Measurements from ENCODE around the gene HIGD2A.

- TF ChIP-seq, protein P1, sequence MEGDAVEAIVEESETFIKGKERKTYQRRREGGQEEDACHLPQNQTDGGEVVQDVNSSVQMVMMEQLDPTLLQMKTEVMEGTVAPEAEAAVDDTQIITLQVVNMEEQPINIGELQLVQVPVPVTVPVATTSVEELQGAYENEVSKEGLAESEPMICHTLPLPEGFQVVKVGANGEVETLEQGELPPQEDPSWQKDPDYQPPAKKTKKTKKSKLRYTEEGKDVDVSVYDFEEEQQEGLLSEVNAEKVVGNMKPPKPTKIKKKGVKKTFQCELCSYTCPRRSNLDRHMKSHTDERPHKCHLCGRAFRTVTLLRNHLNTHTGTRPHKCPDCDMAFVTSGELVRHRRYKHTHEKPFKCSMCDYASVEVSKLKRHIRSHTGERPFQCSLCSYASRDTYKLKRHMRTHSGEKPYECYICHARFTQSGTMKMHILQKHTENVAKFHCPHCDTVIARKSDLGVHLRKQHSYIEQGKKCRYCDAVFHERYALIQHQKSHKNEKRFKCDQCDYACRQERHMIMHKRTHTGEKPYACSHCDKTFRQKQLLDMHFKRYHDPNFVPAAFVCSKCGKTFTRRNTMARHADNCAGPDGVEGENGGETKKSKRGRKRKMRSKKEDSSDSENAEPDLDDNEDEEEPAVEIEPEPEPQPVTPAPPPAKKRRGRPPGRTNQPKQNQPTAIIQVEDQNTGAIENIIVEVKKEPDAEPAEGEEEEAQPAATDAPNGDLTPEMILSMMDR (conservative IDR thresholded peaks at IDR 0.05): no peak
- no peak for TF ChIP-seq ZFX (IDR thresholded peaks at IDR 0.05)
Measured at GRCh38 chr5:176364765-176365350, 23.7 kb upstream of the HIGD2A start.
